H1 (cell line): ENCODE results near the gene HS2ST1.

Experiments used
- ATF3 ChIP-seq: IDR thresholded peaks from 2 replicates; pipeline ENCODE4 v1.6.1; 2011; ENCODE audit warnings: low read depth, mild to moderate bottlenecking, low read length; ENCODE audit not compliant: insufficient read depth
- CEBPB ChIP-seq: IDR thresholded peaks from 2 replicates; pipeline ENCODE4 v1.6.1; 2012; ENCODE audit warnings: low read depth, low read length
- CTCF ChIP-seq, 3 experiments: IDR thresholded peaks; 1 replicate in 2 of 3; 2 replicates in 1 of 3; pipeline versions ENCODE4 v1.5.1 to v1.6.1; 2011; ENCODE audit warnings: low read length in 3 of 3, mild to moderate bottlenecking in 3 of 3, inconsistent platforms in 2 of 3, low read depth in 1 of 3, moderate library complexity in 1 of 3; ENCODE audit not compliant: insufficient read depth in 1 of 3; ENCODE audit errors: control extremely low read depth in 1 of 3
- EZH2 ChIP-seq: fragments of 200-600 bp; sonication (generic); IDR thresholded peaks from 2 replicates; pipeline ENCODE4 v1.7.1; 2012; ENCODE audit warnings: low read depth, mild to moderate bottlenecking, moderate library complexity, low read length, inconsistent platforms; ENCODE audit not compliant: severe bottlenecking
- JUND ChIP-seq: IDR thresholded peaks from 2 replicates; pipeline ENCODE4 v1.6.1; 2011; ENCODE audit warnings: mild to moderate bottlenecking, improper control_type of control experiment, low read length
- MAX ChIP-seq: IDR thresholded peaks from 2 replicates; pipeline ENCODE4 v1.6.1; 2012; ENCODE audit warnings: inconsistent platforms
- NANOG ChIP-seq: IDR thresholded peaks from 2 replicates; pipeline ENCODE4 v1.6.1; 2011; ENCODE audit warnings: low read length, low read depth, mild to moderate bottlenecking, inconsistent platforms; ENCODE audit not compliant: insufficient read depth, poor library complexity, severe bottlenecking
- RXRA ChIP-seq: IDR thresholded peaks from 2 replicates; pipeline ENCODE4 v1.6.1; 2011; ENCODE audit warnings: low read depth, mild to moderate bottlenecking, low read length, moderate library complexity; ENCODE audit not compliant: insufficient read depth
- SAP30 ChIP-seq: fragments of 300-600 bp; sonication (generic); IDR thresholded peaks from 2 replicates; pipeline ENCODE4 v1.7.1; 2012; ENCODE audit warnings: low read length, moderate library complexity, mild to moderate bottlenecking, inconsistent platforms; ENCODE audit not compliant: insufficient read depth, insufficient replicate concordance
- SIN3A ChIP-seq, 2 experiments: IDR thresholded peaks in 1 of 2; conservative IDR thresholded peaks in 1 of 2; 2 replicates each; pipeline ENCODE4 v1.6.1; 2011 to 2012; ENCODE audit warnings: low read length in 2 of 2, improper control_type of control experiment in 1 of 2, low read depth in 1 of 2, mild to moderate bottlenecking in 1 of 2
- SP1 ChIP-seq: IDR thresholded peaks from 2 replicates; pipeline ENCODE4 v1.6.1; 2011; ENCODE audit warnings: low read depth, low read length
- TCF12 ChIP-seq: IDR thresholded peaks from 2 replicates; pipeline ENCODE4 v1.6.1; 2011; ENCODE audit warnings: low read depth, mild to moderate bottlenecking, low read length
- USF2 ChIP-seq: IDR thresholded peaks from 2 replicates; pipeline ENCODE4 v1.6.1; 2011; ENCODE audit warnings: low read length, improper control_type of control experiment

GRCh38 chr1:86988835-86989234 lies 74.4 kb downstream of the HS2ST1 start:
- TF ChIP-seq RXRA (no peak), NANOG (no peak), CTCF (IDR thresholded peaks at IDR 0.05; ENCODE audit: control extremely low read depth in 1 of 3, insufficient read depth in 1 of 3, low read depth in 1 of 3, low read length in 3 of 3) (no peak), JUND (no peak), ATF3 (no peak), SAP30 (no peak), MAX (no peak), USF2 (no peak), SIN3A (conservative IDR thresholded peaks at IDR 0.05 in 1 of 2, IDR thresholded peaks at IDR 0.05 in 1 of 2; ENCODE audit: low read depth in 1 of 2, low read length in 2 of 2) (no peak), TCF12 (no peak), CEBPB (no peak), SP1 (no peak), EZH2 (no peak)
